KMS-11 (cell line): ENCODE measurements around the gene SECISBP2.

Experiments
- H2AFZ ChIP-seq: fragments of 200-600 bp; sonication (generic); 2 replicates; pipeline ENCODE4 v1.6.1; 2016; ENCODE audit warnings: antibody characterized with exemption, mixed run types, low read depth
- H3K27ac ChIP-seq: fragments of 200-600 bp; sonication (generic); 2 replicates; pipeline ENCODE4 v1.6.1; 2016; ENCODE audit warnings: mild to moderate bottlenecking, mixed run types
- H3K27me3 ChIP-seq: fragments of 200-600 bp; sonication (generic); 2 replicates; pipeline ENCODE4 v1.6.1; 2017; ENCODE audit warnings: mild to moderate bottlenecking, low read depth, mixed run types, moderate library complexity; ENCODE audit not compliant: insufficient read depth
- H3K36me3 ChIP-seq: fragments of 200-600 bp; sonication (generic); 2 replicates; pipeline ENCODE4 v1.6.1; 2017; ENCODE audit warnings: mild to moderate bottlenecking, mixed run types; ENCODE audit not compliant: insufficient read depth
- H3K4me1 ChIP-seq: fragments of 200-600 bp; sonication (generic); 2 replicates; pipeline ENCODE4 v1.6.1; 2016; ENCODE audit warnings: mild to moderate bottlenecking, low read depth, mixed run types; ENCODE audit not compliant: poor library complexity, severe bottlenecking
- H3K4me2 ChIP-seq: fragments of 200-600 bp; sonication (generic); 2 replicates; pipeline ENCODE4 v1.7.0; 2016; ENCODE audit warnings: mild to moderate bottlenecking, mixed run types
- H3K4me3 ChIP-seq: fragments of 200-600 bp; sonication (generic); IDR thresholded peaks from 2 replicates; pipeline ENCODE4 v1.6.1; 2017; ENCODE audit warnings: low read depth, low read length, mixed read lengths; ENCODE audit not compliant: insufficient read depth
- H3K79me2 ChIP-seq: fragments of 200-600 bp; sonication (generic); 2 replicates; pipeline ENCODE4 v1.6.1; 2016; ENCODE audit warnings: low read depth, mixed run types; ENCODE audit not compliant: insufficient read depth
- H3K9ac ChIP-seq: fragments of 200-600 bp; sonication (generic); 2 replicates; pipeline ENCODE4 v1.6.1; 2016; ENCODE audit warnings: mild to moderate bottlenecking, mixed run types
- H4K20me1 ChIP-seq: fragments of 200-600 bp; sonication (generic); 2 replicates; pipeline ENCODE4 v1.6.1; 2016; ENCODE audit warnings: mild to moderate bottlenecking, mixed run types; ENCODE audit not compliant: insufficient read depth
- TF ChIP-seq, protein P1 (sequence below): fragments of 200-600 bp; sonication (generic); conservative IDR thresholded peaks from 2 replicates; pipeline ENCODE4 v1.6.1; 2017; ENCODE audit warnings: low read depth, mild to moderate bottlenecking, antibody characterized with exemption, low read length, moderate library complexity, mixed read lengths

The SECISBP2 gene

DNA sequence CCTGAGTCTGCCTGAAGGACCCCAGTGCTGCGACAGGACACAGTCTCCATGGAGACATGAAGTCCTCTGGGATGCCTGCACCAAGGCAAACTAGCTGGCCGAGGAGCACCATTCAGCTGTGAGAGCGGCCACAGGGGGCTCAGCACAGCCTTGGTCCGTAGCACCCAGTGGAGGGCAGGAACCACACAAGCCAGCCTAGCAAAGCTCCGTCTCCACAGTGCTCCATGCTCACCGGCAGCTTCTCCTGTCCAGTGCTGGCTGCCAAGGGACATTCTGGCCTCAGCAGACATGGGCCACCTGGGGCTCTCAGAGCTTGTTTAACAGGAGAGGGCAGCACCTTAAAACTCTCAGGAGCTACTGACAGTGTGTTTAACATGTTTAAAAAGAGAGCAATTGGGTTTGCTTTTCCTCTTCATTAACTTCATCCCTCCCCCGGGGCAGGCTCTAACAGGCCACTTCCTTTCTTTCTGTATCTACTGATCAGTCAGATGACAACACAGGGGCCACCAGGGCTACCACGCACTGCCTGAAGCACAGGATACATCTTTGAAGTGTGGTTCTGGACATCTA lies 57.0 kb downstream of the SECISBP2 start:
- H3K4me3 ChIP-seq: no peak overlapping the region
- no peak overlapping the region for H3K9ac ChIP-seq
- TF ChIP-seq, protein P1, sequence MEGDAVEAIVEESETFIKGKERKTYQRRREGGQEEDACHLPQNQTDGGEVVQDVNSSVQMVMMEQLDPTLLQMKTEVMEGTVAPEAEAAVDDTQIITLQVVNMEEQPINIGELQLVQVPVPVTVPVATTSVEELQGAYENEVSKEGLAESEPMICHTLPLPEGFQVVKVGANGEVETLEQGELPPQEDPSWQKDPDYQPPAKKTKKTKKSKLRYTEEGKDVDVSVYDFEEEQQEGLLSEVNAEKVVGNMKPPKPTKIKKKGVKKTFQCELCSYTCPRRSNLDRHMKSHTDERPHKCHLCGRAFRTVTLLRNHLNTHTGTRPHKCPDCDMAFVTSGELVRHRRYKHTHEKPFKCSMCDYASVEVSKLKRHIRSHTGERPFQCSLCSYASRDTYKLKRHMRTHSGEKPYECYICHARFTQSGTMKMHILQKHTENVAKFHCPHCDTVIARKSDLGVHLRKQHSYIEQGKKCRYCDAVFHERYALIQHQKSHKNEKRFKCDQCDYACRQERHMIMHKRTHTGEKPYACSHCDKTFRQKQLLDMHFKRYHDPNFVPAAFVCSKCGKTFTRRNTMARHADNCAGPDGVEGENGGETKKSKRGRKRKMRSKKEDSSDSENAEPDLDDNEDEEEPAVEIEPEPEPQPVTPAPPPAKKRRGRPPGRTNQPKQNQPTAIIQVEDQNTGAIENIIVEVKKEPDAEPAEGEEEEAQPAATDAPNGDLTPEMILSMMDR: no peak
- H2AFZ ChIP-seq: no peak overlapping the region
- no peaks in the 10 kb centered on the region for H3K27me3 ChIP-seq
- no peaks in the 10 kb centered on the region; the same call in 1 of the 2 replicates for H3K79me2 ChIP-seq
- H3K4me2 ChIP-seq: no peak overlapping the region
- peaks cover 5% of the 10 kb centered on the region; the same call in 1 of the 2 replicates for H3K36me3 ChIP-seq
- H3K27ac ChIP-seq: no peak overlapping the region; the same call in 1 of the 2 replicates
- H3K4me1 ChIP-seq: peaks cover 10% of the 10 kb centered on the region
- no peaks in the 10 kb centered on the region for H4K20me1 ChIP-seq

- Histone ChIP-seq H3K79me2 (no peaks in the 10 kb centered on the region; the same call in 1 of the 2 replicates), H3K27me3 (no peaks in the 10 kb centered on the region), H2AFZ (no peak overlapping the region), H3K27ac (no peak overlapping the region), H4K20me1 (no peaks in the 10 kb centered on the region), H3K9ac (no peak overlapping the region), H3K36me3 (peaks cover 5% of the 10 kb centered on the region; the same call in 1 of the 2 replicates), H3K4me3 (no peak overlapping the region), H3K4me2 (no peak overlapping the region), H3K4me1 (peaks cover 10% of the 10 kb centered on the region)
- TF ChIP-seq, protein P1: no peak
These were observed 58.0 kb downstream of the SECISBP2 start for GRCh38 chr9:89376286-89376685.

DNA sequence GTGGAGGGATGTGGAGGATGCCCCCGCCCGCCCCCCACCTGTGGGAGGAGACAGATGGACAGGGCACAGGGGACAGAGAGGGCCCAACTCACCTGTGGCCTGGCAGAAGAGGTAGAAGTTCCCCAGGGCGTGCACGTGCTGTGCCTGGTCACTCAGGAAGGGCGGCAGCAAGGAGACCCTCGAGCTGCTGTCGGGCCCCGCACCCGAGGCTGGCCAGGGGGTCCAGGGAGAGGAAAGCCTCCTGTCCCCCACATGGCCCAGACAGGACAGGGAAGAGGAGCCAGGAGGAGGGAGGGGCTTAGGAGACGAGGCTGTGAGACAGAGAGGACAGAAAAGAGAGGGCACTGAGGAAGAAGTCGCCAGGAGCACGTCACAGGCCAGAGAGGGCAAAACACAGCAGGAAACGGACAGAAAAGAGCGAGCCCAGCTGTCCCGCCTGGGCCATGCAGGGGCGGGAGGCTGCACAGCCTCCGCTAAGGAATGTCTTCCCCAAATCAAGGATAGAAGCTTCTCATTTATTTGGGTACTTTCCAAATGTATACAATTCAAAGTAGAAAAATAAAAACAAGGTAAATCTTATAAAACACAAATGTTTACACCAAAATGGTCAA lies 58.5 kb downstream of the SECISBP2 start:
- no peak overlapping the region for H3K27ac ChIP-seq
- peaks cover 10% of the 10 kb centered on the region for H3K4me1 ChIP-seq
- H4K20me1 ChIP-seq: no peaks in the 10 kb centered on the region
- TF ChIP-seq, protein P1: no peak
- no peaks in the 10 kb centered on the region for H3K27me3 ChIP-seq
- H3K4me3 ChIP-seq: no peak overlapping the region
- no peaks in the 10 kb centered on the region; the same call in 1 of the 2 replicates for H3K79me2 ChIP-seq
- no peak overlapping the region for H3K4me2 ChIP-seq
- H3K36me3 ChIP-seq: peaks cover 5% of the 10 kb centered on the region; the same call in 1 of the 2 replicates
- H3K9ac ChIP-seq: no peak overlapping the region
- H2AFZ ChIP-seq: no peak overlapping the region

GRCh38 chr9:89377411-89377810 lies 59.1 kb downstream of the SECISBP2 start:
- no peaks in the 10 kb centered on the region; the same call in 1 of the 2 replicates for H3K79me2 ChIP-seq
- H3K9ac ChIP-seq: no peak overlapping the region
- H3K27me3 ChIP-seq: no peaks in the 10 kb centered on the region
- H3K27ac ChIP-seq: no peak overlapping the region
- no peak overlapping the region for H2AFZ ChIP-seq
- TF ChIP-seq, protein P1: no peak
- peaks cover 5% of the 10 kb centered on the region; the same call in 1 of the 2 replicates for H3K36me3 ChIP-seq
- no peak overlapping the region for H3K4me2 ChIP-seq
- H3K4me1 ChIP-seq: peaks cover 10% of the 10 kb centered on the region
- H3K4me3 ChIP-seq: no peak overlapping the region
- H4K20me1 ChIP-seq: no peaks in the 10 kb centered on the region
